RWPE1 (cell line): ENCODE results near the gene TSC22D4.
"Not testable (repeated sequence)": the region's sequence is repeated elsewhere in the genome, so short reads cannot be mapped to it uniquely, and the experiment has no call there.

Experiments
- CTCF ChIA-PET: fragments of 350-600 bp; sonication (Branson Sonifier 250); formaldehyde crosslinking; extraction: SDS; loops from one replicate; lab custom pipeline; 2021; lab: Yijun Ruan, JAX
- POLR2A ChIA-PET: fragments of 400-600 bp; formaldehyde crosslinking; extraction: SDS; loops from one replicate; lab custom pipeline; 2020; ENCODE audit warnings: antibody characterized with exemption; ENCODE audit not compliant: low non-redundant PET; lab: Yijun Ruan, JAX
- DNase-seq: peaks from one replicate; pipeline ENCODE4 v3.0.0; 2012; ENCODE audit warnings: low spot score
- H3K27ac ChIP-seq: fragments of 450-650 bp; 2 replicates; pipeline ENCODE4 v1.5.1; 2017
- TF ChIP-seq, protein P1 (sequence below): fragments of 450-650 bp; conservative IDR thresholded peaks from 2 replicates; pipeline ENCODE4 v1.5.1; 2017; ENCODE audit warnings: low read depth, mild to moderate bottlenecking

The TSC22D4 gene

DNA sequence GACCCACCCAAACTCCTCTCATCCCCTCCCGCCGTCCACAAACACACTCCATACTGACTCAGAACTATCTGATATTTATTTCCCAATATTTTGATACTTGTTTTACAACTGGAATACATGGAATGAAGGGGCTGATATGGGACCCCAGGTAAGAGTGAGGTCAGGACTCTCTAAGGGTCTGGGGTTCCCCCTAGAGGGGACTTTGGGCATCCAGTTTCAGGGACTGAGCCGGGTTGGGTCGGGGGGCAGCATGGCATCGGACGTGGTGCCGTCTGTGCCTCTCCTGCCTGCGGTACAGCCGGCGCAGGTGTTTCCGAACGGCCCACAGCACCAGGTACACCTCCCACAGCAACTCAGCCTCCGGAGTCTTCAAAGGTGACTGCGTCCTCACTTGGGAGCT is 22.5 kb downstream of the TSC22D4 start:
- TF ChIP-seq, protein P1, sequence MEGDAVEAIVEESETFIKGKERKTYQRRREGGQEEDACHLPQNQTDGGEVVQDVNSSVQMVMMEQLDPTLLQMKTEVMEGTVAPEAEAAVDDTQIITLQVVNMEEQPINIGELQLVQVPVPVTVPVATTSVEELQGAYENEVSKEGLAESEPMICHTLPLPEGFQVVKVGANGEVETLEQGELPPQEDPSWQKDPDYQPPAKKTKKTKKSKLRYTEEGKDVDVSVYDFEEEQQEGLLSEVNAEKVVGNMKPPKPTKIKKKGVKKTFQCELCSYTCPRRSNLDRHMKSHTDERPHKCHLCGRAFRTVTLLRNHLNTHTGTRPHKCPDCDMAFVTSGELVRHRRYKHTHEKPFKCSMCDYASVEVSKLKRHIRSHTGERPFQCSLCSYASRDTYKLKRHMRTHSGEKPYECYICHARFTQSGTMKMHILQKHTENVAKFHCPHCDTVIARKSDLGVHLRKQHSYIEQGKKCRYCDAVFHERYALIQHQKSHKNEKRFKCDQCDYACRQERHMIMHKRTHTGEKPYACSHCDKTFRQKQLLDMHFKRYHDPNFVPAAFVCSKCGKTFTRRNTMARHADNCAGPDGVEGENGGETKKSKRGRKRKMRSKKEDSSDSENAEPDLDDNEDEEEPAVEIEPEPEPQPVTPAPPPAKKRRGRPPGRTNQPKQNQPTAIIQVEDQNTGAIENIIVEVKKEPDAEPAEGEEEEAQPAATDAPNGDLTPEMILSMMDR, result no peak
- POLR2A ChIA-PET, result no interaction called here
- CTCF ChIA-PET, result no interaction called here
- DNase-seq, result no peak
- H3K27ac ChIP-seq, result no peak overlapping the region

DNA sequence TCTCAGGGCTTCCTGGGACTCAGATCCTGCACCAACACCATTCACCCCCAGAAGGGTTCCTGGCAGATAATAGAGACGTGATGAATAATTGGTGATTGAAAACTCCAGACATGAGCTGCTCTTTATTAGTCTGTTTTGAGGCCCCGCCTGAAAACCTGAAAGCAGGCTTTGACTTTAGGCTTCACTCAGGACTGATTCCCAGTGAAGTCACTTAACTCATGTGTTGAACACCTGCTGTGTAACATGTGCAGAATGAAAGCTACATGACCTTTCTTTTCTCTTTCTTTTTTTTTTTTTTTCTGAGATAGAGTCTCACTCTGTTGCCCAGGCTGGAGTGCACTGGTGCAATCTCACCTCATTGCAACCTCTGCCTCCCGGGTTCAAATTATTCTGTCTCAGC is 23.8 kb downstream of the TSC22D4 start:
- TF ChIP-seq, protein P1, result no peak
- H3K27ac ChIP-seq, result no peak overlapping the region
- ChIA-PET CTCF (interaction anchor here (0.5 to 1.3 kb wide), 8 partner anchors 12 to 179 kb away, joined by 3 to 5 read pairs (median 3); no protein-coding TSS in a partner anchor), POLR2A (interaction anchor here (0.6 kb wide), 1 partner anchor 14 kb away, joined by 3 read pairs; no protein-coding TSS in a partner anchor)
- no peak for DNase-seq

GRCh38 chr7:100453854-100454253 is 25.2 kb downstream of the TSC22D4 start:
- not testable (repeated sequence) for H3K27ac ChIP-seq, DNase-seq
- CTCF ChIA-PET, result interaction anchor here (0.6 to 0.9 kb wide), 2 partner anchors 29 to 1701 kb away, joined by 3 read pairs; no protein-coding TSS in a partner anchor
- POLR2A ChIA-PET, result interaction anchor here (0.6 kb wide), 1 partner anchor 107 kb away, joined by 4 read pairs; no protein-coding TSS in a partner anchor

GRCh38 chr7:100452513-100452912 is 26.5 kb downstream of the TSC22D4 start:
- TF ChIP-seq, protein P1, result no peak
- no peak overlapping the region for H3K27ac ChIP-seq
- POLR2A ChIA-PET, result no interaction called here
- DNase-seq, result no peak
- CTCF ChIA-PET, result interaction anchor here (0.6 kb wide), 1 partner anchor 30 kb away, joined by 5 read pairs; no protein-coding TSS in a partner anchor

GRCh38 chr7:100449190-100449795 is 29.7 kb downstream of the TSC22D4 start:
- H3K27ac ChIP-seq, result peak overlapping the region; percentile 33
- CTCF ChIA-PET, result interaction anchor here (1.2 kb wide), 1 partner anchor 12 kb away, joined by 7 read pairs; no protein-coding TSS in a partner anchor
- DNase-seq, result no peak
- TF ChIP-seq, protein P1, result no peak
- POLR2A ChIA-PET, result no interaction called here

DNA sequence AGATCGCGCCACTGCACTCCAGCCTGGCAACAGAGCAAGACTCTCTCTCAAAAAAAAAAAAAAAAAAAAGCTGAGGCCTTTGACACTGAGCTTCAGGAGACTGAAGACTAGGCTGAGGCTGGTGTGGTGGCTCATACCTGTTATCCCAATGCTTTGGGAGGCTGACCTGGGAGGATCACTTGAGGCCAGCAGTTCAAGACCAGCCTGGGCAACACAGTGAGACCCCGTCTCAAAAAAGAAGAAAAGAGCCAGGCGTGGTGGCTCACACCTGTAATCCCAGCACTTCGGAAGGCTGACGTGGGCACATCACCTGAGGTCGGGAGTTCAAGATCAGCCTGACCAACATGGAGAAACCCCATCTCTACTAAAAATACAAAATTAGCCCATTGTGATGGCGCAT is 31.7 kb downstream of the TSC22D4 start:
- POLR2A ChIA-PET, result interaction anchor here (0.6 kb wide), 1 partner anchor 48 kb away, joined by 3 read pairs; no protein-coding TSS in a partner anchor
- not testable (repeated sequence) for H3K27ac ChIP-seq, DNase-seq
- CTCF ChIA-PET, result interaction anchor here (1.0 kb wide), 1 partner anchor 19 kb away, joined by 4 read pairs; no protein-coding TSS in a partner anchor

- CTCF ChIA-PET, result interaction anchor here (1.0 kb wide), 1 partner anchor 23 kb away, joined by 3 read pairs; no protein-coding TSS in a partner anchor
- DNase-seq, result no peak
- TF ChIP-seq, protein P1, result no peak
- H3K27ac ChIP-seq, result peak overlapping the region; percentile 11; the same call in 1 of the 2 replicates
- POLR2A ChIA-PET, result no interaction called here
Observed at GRCh38 chr7:100446040-100446439, 33.0 kb downstream of the TSC22D4 start.
